Measurements from ENCODE around the gene POT1.

DNA sequence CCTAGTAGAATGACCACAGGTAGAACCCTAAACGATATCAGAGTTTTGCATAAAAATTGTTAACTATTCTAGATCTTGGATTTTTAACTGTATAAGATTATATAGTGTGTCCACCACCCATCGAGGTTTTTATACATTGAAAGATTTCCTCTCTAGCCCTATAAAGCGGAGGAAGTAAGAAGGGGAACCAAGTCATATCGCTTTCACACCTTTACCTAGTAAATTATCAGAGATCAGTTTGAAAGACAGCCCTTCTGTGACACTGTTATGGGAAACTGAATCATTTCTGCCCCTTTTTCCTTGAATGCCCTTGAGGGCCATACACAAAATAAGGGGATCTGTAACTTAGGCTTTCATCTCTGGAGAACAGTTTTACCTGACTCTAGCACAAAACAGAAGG, 155.7 kb downstream of the POT1 start:
- TF ChIP-seq CTCF (conservative IDR thresholded peaks at IDR 0.05) (no peak), ZFX (IDR thresholded peaks at IDR 0.05) (no peak)

All from C4-2B (cell line).